HFFc6 (cell line): ENCODE data around the gene SS18L1. TPM values are rescaled to one million over a fixed set of nuclear protein-coding genes. Genes with fewer than 3 reads are reported as not detected.

Experiments used
- DNase-seq: peaks from one replicate; pipeline ENCODE4 v3.0.0-alpha.2; 2018
- H3K27ac Mint-ChIP-seq: 2 replicates; pipeline ENCODE4 v1.8.0; 2020; ENCODE audit warnings: mild to moderate bottlenecking, mixed read lengths
- H3K27me3 Mint-ChIP-seq: 2 replicates; pipeline ENCODE4 v1.8.0; 2021; ENCODE audit warnings: mild to moderate bottlenecking, moderate library complexity, mixed read lengths; ENCODE audit not compliant: insufficient read depth
- H3K36me3 Mint-ChIP-seq: 2 replicates; pipeline ENCODE4 v1.8.0; 2021; ENCODE audit warnings: low read depth, mixed read lengths
- H3K4me1 Mint-ChIP-seq: 2 replicates; pipeline ENCODE4 v1.8.0; 2020; ENCODE audit warnings: low read depth, mixed read lengths
- H3K4me3 Mint-ChIP-seq: 2 replicates; pipeline ENCODE4 v1.8.0; 2020; ENCODE audit warnings: mild to moderate bottlenecking, moderate library complexity, mixed read lengths
- H3K9me3 Mint-ChIP-seq: 2 replicates; pipeline ENCODE4 v1.8.0; 2020; ENCODE audit warnings: mild to moderate bottlenecking, mixed read lengths
- CTCF ChIP-seq: fragments of 200-600 bp; sonication (generic); IDR thresholded peaks from 2 replicates; pipeline ENCODE4 v1.5.0; 2021; ENCODE audit warnings: antibody characterized with exemption, mild to moderate bottlenecking
- total RNA-seq, 6 experiments: library from RNA; stranded (reverse); fragmentation: NEBNext Ultra II Directional; extraction: Animal tissue kit (Norgen Biotek cat#: 25700); gene quantifications; 2 replicates in 1 of 6; 3 replicates in 5 of 6; pipeline ENCODE4 v1.2.3, GENCODE V29; 2021

SS18L1 gene
- total RNA-seq, 6 experiments from 2014 or later: 5.5 to 7.9 (median 5.9) TPM

- DNase-seq: no peak
Measured at GRCh38 chr20:62128502-62128901, 15.1 kb upstream of the SS18L1 start.

GRCh38 chr20:62129731-62130531, 13.6 kb upstream of the SS18L1 start:
- DNase-seq: no peak
- TF ChIP-seq CTCF: no peak
- no peaks in the 10 kb centered on the region; the same call in 1 of the 2 replicates for H3K4me1 Mint-ChIP-seq
- peaks cover 40% of the 10 kb centered on the region for H3K36me3 Mint-ChIP-seq
- H3K9me3 Mint-ChIP-seq: no peaks in the 10 kb centered on the region
- H3K4me3 Mint-ChIP-seq: no peak overlapping the region
- H3K27me3 Mint-ChIP-seq: peaks cover 2% of the 10 kb centered on the region; the same call in 1 of the 2 replicates
- H3K27ac Mint-ChIP-seq: no peak overlapping the region

More at GRCh38 chr20:62128502-62128901, 15.1 kb upstream of the SS18L1 start:
- no peak overlapping the region for H3K4me3 Mint-ChIP-seq
- H3K27ac Mint-ChIP-seq: no peak overlapping the region
- no peaks in the 10 kb centered on the region for H3K9me3 Mint-ChIP-seq
- peaks cover 12% of the 10 kb centered on the region for H3K4me1 Mint-ChIP-seq
- peaks cover 4% of the 10 kb centered on the region for H3K27me3 Mint-ChIP-seq
- peaks cover 45% of the 10 kb centered on the region for H3K36me3 Mint-ChIP-seq
- no peak for TF ChIP-seq CTCF

- TF ChIP-seq CTCF: no peak
- Mint-ChIP-seq H3K36me3 (peaks cover 48% of the 10 kb centered on the region), H3K9me3 (no peaks in the 10 kb centered on the region), H3K27ac (no peak overlapping the region), H3K27me3 (peaks cover 3% of the 10 kb centered on the region; the same call in 1 of the 2 replicates), H3K4me3 (no peak overlapping the region; the same call in 1 of the 2 replicates), H3K4me1 (no peaks in the 10 kb centered on the region; the same call in 1 of the 2 replicates)
- DNase-seq: no peak
Measured at GRCh38 chr20:62131560-62132320, 11.8 kb upstream of the SS18L1 start.

- no peak overlapping the region for H3K4me3 Mint-ChIP-seq
- H3K27ac Mint-ChIP-seq: no peak overlapping the region
- H3K36me3 Mint-ChIP-seq: peaks cover 50% of the 10 kb centered on the region
- no peak for DNase-seq
- H3K4me1 Mint-ChIP-seq: no peaks in the 10 kb centered on the region; the same call in 1 of the 2 replicates
- TF ChIP-seq CTCF: no peak
- no peaks in the 10 kb centered on the region for H3K9me3 Mint-ChIP-seq
- peaks cover 6% of the 10 kb centered on the region; the same call in 1 of the 2 replicates for H3K27me3 Mint-ChIP-seq
Measured at GRCh38 chr20:62132421-62132820, 11.1 kb upstream of the SS18L1 start.

- Mint-ChIP-seq H3K27me3 (peaks cover 7% of the 10 kb centered on the region; the same call in 1 of the 2 replicates), H3K4me1 (peaks cover 3% of the 10 kb centered on the region; the same call in 1 of the 2 replicates), H3K36me3 (peaks cover 50% of the 10 kb centered on the region), H3K27ac (peak overlapping the region; percentile 24; the same call in 1 of the 2 replicates), H3K4me3 (no peak overlapping the region), H3K9me3 (no peaks in the 10 kb centered on the region)
- TF ChIP-seq CTCF: no peak
- DNase-seq: no peak
Measured at GRCh38 chr20:62133051-62133845, 10.3 kb upstream of the SS18L1 start.
